IMR-90 (cell line): Measurements from ENCODE around the gene LPIN1. TPM values are rescaled to one million over a fixed set of nuclear protein-coding genes. Genes with fewer than 3 reads are reported as not detected.

Experiments used
- ATAC-seq: fragments of 200-7000 bp; cut with Tn5 transposase; 2 replicates; pipeline ENCODE4 v1.9.1; 2020; ENCODE audit warnings: low read depth, mild to moderate bottlenecking, moderate library complexity
- BruUV-seq: library from RNA; stranded (reverse); fragments of 400-500 nt; replicated peaks from 2 replicates; lab custom pipeline; 2021; lab: Mats Ljungman, UMichigan
- CTCF ChIA-PET: fragments of 300-600 bp; formaldehyde crosslinking; extraction: SDS; loops from one replicate; lab custom pipeline; 2021; ENCODE audit warnings: antibody characterized with exemption; lab: Yijun Ruan, JAX
- POLR2A ChIA-PET: fragments of 300-600 bp; sonication (Branson Sonifier 250); formaldehyde crosslinking; loops from one replicate; lab custom pipeline; 2022; ENCODE audit warnings: antibody characterized with exemption; ENCODE audit not compliant: unreplicated experiment; lab: Charles Lee
- DNase-seq: peaks from one replicate; pipeline ENCODE4 v3.0.0; 2013
- H2AFZ ChIP-seq: replicated peaks from 2 replicates; pipeline ENCODE3; 2013; ENCODE audit warnings: low read length, mild to moderate bottlenecking; ENCODE audit not compliant: poor library complexity
- H2AK5ac ChIP-seq: 2 replicates; pipeline ENCODE4 v1.6.1; 2013; ENCODE audit warnings: low read depth, low read length, inconsistent platforms
- H2AK9ac ChIP-seq: replicated peaks from 2 replicates; pipeline ENCODE3; 2013; ENCODE audit warnings: mild to moderate bottlenecking, low read depth, low read length, moderate library complexity; ENCODE audit not compliant: poor library complexity
- H2BK120ac ChIP-seq: 2 replicates; pipeline ENCODE4 v1.6.1; 2013; ENCODE audit warnings: low read depth, low read length, inconsistent platforms
- H2BK15ac ChIP-seq: 3 replicates; pipeline ENCODE4 v1.6.1; 2013; ENCODE audit warnings: low read depth, low read length, inconsistent platforms
- H2BK20ac ChIP-seq: 2 replicates; pipeline ENCODE4 v1.6.1; 2013; ENCODE audit warnings: low read depth, mild to moderate bottlenecking, inconsistent platforms, low read length, moderate library complexity
- H2BK5ac ChIP-seq: 2 replicates; pipeline ENCODE4 v1.6.1; 2013; ENCODE audit warnings: mild to moderate bottlenecking, low read depth, low read length, inconsistent platforms; ENCODE audit not compliant: poor library complexity, severe bottlenecking
- H3K14ac ChIP-seq: replicated peaks from 2 replicates; pipeline ENCODE4 v1.6.1; 2013; ENCODE audit warnings: low read depth, low read length, inconsistent platforms
- H3K18ac ChIP-seq: 2 replicates; pipeline ENCODE4 v1.6.1; 2013; ENCODE audit warnings: low read depth, low read length, control low read depth
- H3K23ac ChIP-seq: 2 replicates; pipeline ENCODE4 v1.6.1; 2013; ENCODE audit warnings: low read depth, low read length, inconsistent platforms
- H3K27ac ChIP-seq: 2 replicates; pipeline ENCODE4 v1.5.1; 2013; ENCODE audit warnings: mild to moderate bottlenecking, control low read depth, low read length; ENCODE audit not compliant: insufficient read depth
- H3K27me3 ChIP-seq: 2 replicates; pipeline ENCODE4 v1.6.1; 2013; ENCODE audit warnings: low read length; ENCODE audit not compliant: control insufficient read depth, insufficient read depth
- H3K36me3 ChIP-seq: 2 replicates; pipeline ENCODE4 v1.6.1; 2013; ENCODE audit warnings: low read length, mixed read lengths; ENCODE audit not compliant: control insufficient read depth, insufficient read depth
- H3K4ac ChIP-seq: 2 replicates; pipeline ENCODE4 v1.6.1; 2013; ENCODE audit warnings: low read depth, low read length, inconsistent platforms
- H3K4me1 ChIP-seq: 2 replicates; pipeline ENCODE4 v1.6.1; 2013; ENCODE audit warnings: low read length, mixed read lengths; ENCODE audit not compliant: control insufficient read depth, insufficient read depth
- H3K4me2 ChIP-seq: 2 replicates; pipeline ENCODE4 v1.6.1; 2013; ENCODE audit warnings: low read depth, mild to moderate bottlenecking, control low read depth, low read length, moderate library complexity
- H3K4me3 ChIP-seq: 2 replicates; pipeline ENCODE4 v1.5.1; 2013; ENCODE audit warnings: low read depth, mild to moderate bottlenecking, control low read depth, low read length, moderate library complexity; ENCODE audit not compliant: insufficient read depth
- H3K56ac ChIP-seq: 2 replicates; pipeline ENCODE4 v1.6.1; 2013; ENCODE audit warnings: low read length, inconsistent platforms; ENCODE audit not compliant: insufficient read depth; ENCODE audit errors: extremely low read depth
- H3K79me1 ChIP-seq, 2 experiments: 2 replicates each; pipeline ENCODE4 v1.6.1; 2013; ENCODE audit warnings: low read length in 2 of 2, inconsistent platforms in 1 of 2, low read depth in 1 of 2
- H3K9ac ChIP-seq: 2 replicates; pipeline ENCODE4 v1.6.1; 2013; ENCODE audit warnings: low read depth, low read length, control low read depth
- H3K9me1 ChIP-seq: 2 replicates; pipeline ENCODE4 v1.6.1; 2013; ENCODE audit warnings: low read length, inconsistent platforms; ENCODE audit not compliant: insufficient read depth
- H3K9me3 ChIP-seq: 2 replicates; pipeline ENCODE4 v1.6.1; 2013; ENCODE audit warnings: low read length; ENCODE audit not compliant: control insufficient read depth, insufficient read depth
- H4K20me1 ChIP-seq: 2 replicates; pipeline ENCODE4 v1.6.1; 2013; ENCODE audit warnings: low read length, inconsistent platforms; ENCODE audit not compliant: insufficient read depth
- H4K5ac ChIP-seq: 2 replicates; pipeline ENCODE4 v1.6.1; 2013; ENCODE audit warnings: mild to moderate bottlenecking, low read depth, low read length, control low read depth
- H4K8ac ChIP-seq, 2 experiments: 2 replicates each; pipeline ENCODE4 v1.6.1; 2013; ENCODE audit warnings: low read depth in 2 of 2, low read length in 2 of 2, control low read depth in 1 of 2, inconsistent platforms in 1 of 2
- H4K91ac ChIP-seq: 2 replicates; pipeline ENCODE4 v1.6.1; 2013; ENCODE audit warnings: low read depth, low read length, inconsistent platforms; ENCODE audit not compliant: insufficient read depth
- MAFK ChIP-seq: IDR thresholded peaks from 2 replicates; pipeline ENCODE4 v1.6.1; 2012; ENCODE audit warnings: low read depth, low read length, improper control_type of control experiment
- POLR2A ChIP-seq: IDR thresholded peaks from 2 replicates; pipeline ENCODE4 v1.6.1; 2012; ENCODE audit warnings: mild to moderate bottlenecking, low read depth, low read length
- RFX5 ChIP-seq: IDR thresholded peaks from 2 replicates; pipeline ENCODE4 v1.8.0; 2012; ENCODE audit warnings: low read depth, mild to moderate bottlenecking, low read length, moderate library complexity
- WGBS, 2 experiments: methylation state at CpG; one replicate each; pipeline versions ENCODE4 v1.1.5 to v1.1.7; 2013; ENCODE audit warnings: missing lambda C conversion rate in 2 of 2; ENCODE audit not compliant: insufficient read length in 1 of 2; ENCODE audit errors: extremely low coverage in 2 of 2; 5-methylcytosine and 5-hydroxymethylcytosine counted together
- dilution Hi-C: fragments of 300-500 bp; cut with HindIII; formaldehyde crosslinking; loops from one replicate; pipeline ENCODE4 v1.14.3; 2018; ENCODE audit warnings: low sequenced_read_pairs; ENCODE audit not compliant: unreplicated experiment
- in situ Hi-C: fragments of 300-500 bp; cut with MboI; formaldehyde crosslinking; loops from 3 replicates; pipeline ENCODE4 v1.14.3; 2019; ENCODE audit warnings: low sequenced_read_pairs, inconsistent platforms, mixed read lengths
- intact Hi-C: fragments of 100-400 bp; cut with micrococcal nuclease; formaldehyde crosslinking; loops from 2 replicates; pipeline ENCODE4 v1.10.0; 2022
- polyA plus RNA-seq, 3 experiments: library from polyadenylated mRNA; depleted of rRNA; stranded (reverse); fragments of >200 nt; gene quantifications; 2 replicates each; pipeline ENCODE4 v1.2.3, GENCODE V29; 2012; ENCODE audit warnings: low replicate concordance in 1 of 3
- total RNA-seq: library from RNA; depleted of rRNA; stranded (reverse); fragments of >200 nt; gene quantifications from 2 replicates; pipeline ENCODE4 v1.2.3, GENCODE V29; 2012
- TF ChIP-seq, protein P1 (sequence below): conservative IDR thresholded peaks from 2 replicates; pipeline ENCODE4 v1.5.1; 2012; ENCODE audit warnings: mild to moderate bottlenecking, low read depth, low read length, improper control_type of control experiment

LPIN1 gene
- total and polyA plus RNA-seq, 2 of the 4 experiments (the other 2 are of a cell fraction), result 21.3 to 25.1 TPM

DNA sequence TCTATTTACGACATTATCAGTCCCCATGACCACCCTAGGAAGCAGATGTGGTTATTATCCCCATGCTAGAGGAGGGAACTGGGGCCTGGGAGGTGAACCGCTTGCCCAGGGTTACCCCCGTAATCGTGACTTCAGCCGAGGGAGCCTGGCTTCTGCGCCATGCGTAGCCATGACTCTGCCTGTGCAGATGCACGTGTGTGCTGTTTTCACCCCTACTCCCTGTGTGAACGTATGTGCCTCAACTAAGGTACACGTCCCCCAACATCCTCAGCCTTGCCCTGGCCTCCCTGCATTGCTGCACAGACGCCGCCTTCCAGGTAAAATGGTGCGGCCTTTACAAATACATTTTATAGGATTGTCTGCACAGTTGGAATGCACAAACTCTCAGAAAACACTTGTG lies 40.2 kb downstream of the LPIN1 start:
- no peak for TF ChIP-seq POLR2A
- TF ChIP-seq, protein P1, sequence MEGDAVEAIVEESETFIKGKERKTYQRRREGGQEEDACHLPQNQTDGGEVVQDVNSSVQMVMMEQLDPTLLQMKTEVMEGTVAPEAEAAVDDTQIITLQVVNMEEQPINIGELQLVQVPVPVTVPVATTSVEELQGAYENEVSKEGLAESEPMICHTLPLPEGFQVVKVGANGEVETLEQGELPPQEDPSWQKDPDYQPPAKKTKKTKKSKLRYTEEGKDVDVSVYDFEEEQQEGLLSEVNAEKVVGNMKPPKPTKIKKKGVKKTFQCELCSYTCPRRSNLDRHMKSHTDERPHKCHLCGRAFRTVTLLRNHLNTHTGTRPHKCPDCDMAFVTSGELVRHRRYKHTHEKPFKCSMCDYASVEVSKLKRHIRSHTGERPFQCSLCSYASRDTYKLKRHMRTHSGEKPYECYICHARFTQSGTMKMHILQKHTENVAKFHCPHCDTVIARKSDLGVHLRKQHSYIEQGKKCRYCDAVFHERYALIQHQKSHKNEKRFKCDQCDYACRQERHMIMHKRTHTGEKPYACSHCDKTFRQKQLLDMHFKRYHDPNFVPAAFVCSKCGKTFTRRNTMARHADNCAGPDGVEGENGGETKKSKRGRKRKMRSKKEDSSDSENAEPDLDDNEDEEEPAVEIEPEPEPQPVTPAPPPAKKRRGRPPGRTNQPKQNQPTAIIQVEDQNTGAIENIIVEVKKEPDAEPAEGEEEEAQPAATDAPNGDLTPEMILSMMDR, result no peak
- TF ChIP-seq RFX5, result no peak
- no peak for TF ChIP-seq MAFK
- Histone ChIP-seq H3K56ac (no peak overlapping the region), H2AFZ (no peak overlapping the region), H3K36me3 (peaks cover 53% of the 10 kb centered on the region), H2BK15ac (no peak overlapping the region), H3K4ac (no peak overlapping the region), H4K5ac (no peak overlapping the region), H4K91ac (no peak overlapping the region), H3K9me3 (no peaks in the 10 kb centered on the region), H3K4me1 (no peaks in the 10 kb centered on the region), H2AK5ac (no peak overlapping the region), H4K20me1 (no peaks in the 10 kb centered on the region), H3K4me3 (no peak overlapping the region), H3K27me3 (no peaks in the 10 kb centered on the region), H3K9me1 (peaks cover 8% of the 10 kb centered on the region), H3K18ac (no peak overlapping the region), H3K23ac (no peak overlapping the region), H3K9ac (no peak overlapping the region), H2AK9ac (no peak overlapping the region), H4K8ac (no peak overlapping the region), H3K79me1 (peaks cover 0 to 5% of the 10 kb centered on the region in 2 experiments; a peak in 1 of 4 replicates), H2BK5ac (no peak overlapping the region), H3K4me2 (no peak overlapping the region), H2BK120ac (no peak overlapping the region), H3K27ac (no peak overlapping the region), H3K14ac (no peak overlapping the region), H2BK20ac (no peak overlapping the region)
- intact Hi-C loops (no loop called here), in situ Hi-C loops (no loop called here), dilution Hi-C loops (no loop called here)
- POLR2A ChIA-PET, result interaction anchor here (0.6 kb wide), 1 partner anchor 12 kb away, joined by 15 read pairs; no protein-coding TSS in a partner anchor
- DNase-seq (no peak), ATAC-seq (no peak)
- no TSS peak for BruUV-seq
- 100% methylated on average over 4 of the region's 13 CpGs; no CpG with 5 or more reads in 1 of the 2 experiments for WGBS, 2 experiments
- CTCF ChIA-PET, result interaction anchor here (1.6 kb wide), 1 partner anchor 7 kb away, joined by 4 read pairs; no protein-coding TSS in a partner anchor
